Measurements from ENCODE around the gene ACSL4. TPM values are rescaled to one million over a fixed set of nuclear protein-coding genes. Genes with fewer than 3 reads are reported as not detected.
A peak's percentile ranks its signal among the peaks of the same experiment; 100 is the strongest.

Gene ACSL4
- total RNA-seq, 1 experiment from 2014 or later = 142 TPM

- peak; percentile 69 for DNase-seq (ENCODE audit: low read depth)
Measured at GRCh38 chrX:109732017-109732801, 848 bp downstream of the ACSL4 start.

- DNase-seq (ENCODE audit: low read depth) = no peak
Measured at GRCh38 chrX:109728173-109728535, 4.9 kb downstream of the ACSL4 start.

- peak; percentile 45 for DNase-seq (ENCODE audit: low read depth)
Measured at GRCh38 chrX:109724971-109725370, 8.1 kb downstream of the ACSL4 start.

- no peak for DNase-seq (ENCODE audit: low read depth)
Measured at GRCh38 chrX:109720947-109721346, 12.1 kb downstream of the ACSL4 start.

GRCh38 chrX:109719264-109719663 is 13.8 kb downstream of the ACSL4 start:
- no peak for DNase-seq (ENCODE audit: low read depth)

GRCh38 chrX:109716431-109717028 is 16.5 kb downstream of the ACSL4 start:
- peak; percentile 19 for DNase-seq (ENCODE audit: low read depth)

GRCh38 chrX:109714340-109714958 is 18.6 kb downstream of the ACSL4 start:
- peak; percentile 79 for DNase-seq (ENCODE audit: low read depth)

- DNase-seq (ENCODE audit: low read depth) = no peak
Measured at GRCh38 chrX:109710181-109710580, 22.9 kb downstream of the ACSL4 start.

- DNase-seq (ENCODE audit: low read depth) = peak; percentile 71
Measured at GRCh38 chrX:109709129-109709631, 23.9 kb downstream of the ACSL4 start.

- no peak for DNase-seq (ENCODE audit: low read depth)
Measured at GRCh38 chrX:109707720-109708119, 25.3 kb downstream of the ACSL4 start.

GRCh38 chrX:109707319-109707718 is 25.7 kb downstream of the ACSL4 start:
- DNase-seq (ENCODE audit: low read depth) = no peak

GRCh38 chrX:109704563-109704962 is 28.5 kb downstream of the ACSL4 start:
- no peak for DNase-seq (ENCODE audit: low read depth)

- DNase-seq (ENCODE audit: low read depth) = no peak
Measured at GRCh38 chrX:109697855-109698254, 35.2 kb downstream of the ACSL4 start.

- DNase-seq (ENCODE audit: low read depth) = no peak
Measured at GRCh38 chrX:109696146-109696740, 36.8 kb downstream of the ACSL4 start.

GRCh38 chrX:109695637-109696036 is 37.4 kb downstream of the ACSL4 start:
- DNase-seq (ENCODE audit: low read depth) = no peak

GRCh38 chrX:109691752-109692151 is 41.3 kb downstream of the ACSL4 start:
- DNase-seq (ENCODE audit: low read depth) = no peak

GRCh38 chrX:109691277-109691676 is 41.8 kb downstream of the ACSL4 start:
- DNase-seq (ENCODE audit: low read depth) = no peak

GRCh38 chrX:109687903-109688302 is 45.2 kb downstream of the ACSL4 start:
- no peak for DNase-seq (ENCODE audit: low read depth)

- DNase-seq (ENCODE audit: low read depth) = no peak
Measured at GRCh38 chrX:109685656-109686078, 47.4 kb downstream of the ACSL4 start.

GRCh38 chrX:109684136-109684535 is 48.9 kb downstream of the ACSL4 start:
- DNase-seq (ENCODE audit: low read depth) = peak; percentile 16

- no peak for DNase-seq (ENCODE audit: low read depth)
Measured at GRCh38 chrX:109681475-109682081, 51.5 kb downstream of the ACSL4 start.

GRCh38 chrX:109679820-109680219 is 53.2 kb downstream of the ACSL4 start:
- DNase-seq (ENCODE audit: low read depth) = no peak

Data from M059J (cell line).